Lower lobe of right lung (tissue), 2 donors: ENCODE measurements around the gene MAGI1. TPM values are rescaled to one million over a fixed set of nuclear protein-coding genes. Genes with fewer than 3 reads are reported as not detected.

ENCODE experiments used
- ATAC-seq, 2 donors: fragments of 200-7000 bp; cut with Tn5 transposase; one replicate each; pipeline ENCODE4 v1.9.1; 2020 to 2022; ENCODE audit warnings: mild to moderate bottlenecking in 2 of 2, moderate library complexity in 2 of 2
- DNase-seq: peaks from one replicate; pipeline ENCODE4 v3.0.0-alpha.2; 2020
- H3K27ac ChIP-seq: fragments of 200-600 bp; one replicate; pipeline ENCODE4 v1.8.0; 2022
- H3K27me3 ChIP-seq: fragments of 200-600 bp; one replicate; pipeline ENCODE4 v1.8.0; 2022; ENCODE audit warnings: low read depth
- H3K36me3 ChIP-seq: fragments of 200-600 bp; one replicate; pipeline ENCODE4 v1.8.0; 2022; ENCODE audit warnings: mild to moderate bottlenecking
- H3K4me1 ChIP-seq: fragments of 200-600 bp; one replicate; pipeline ENCODE4 v1.8.0; 2022
- H3K4me3 ChIP-seq: fragments of 200-600 bp; one replicate; pipeline ENCODE4 v1.8.0; 2022; ENCODE audit warnings: mild to moderate bottlenecking
- H3K9me3 ChIP-seq: fragments of 200-600 bp; one replicate; pipeline ENCODE4 v1.8.0; 2022
- CTCF ChIP-seq: fragments of 200-600 bp; IDR thresholded peaks from one replicate; pipeline ENCODE4 v1.8.0; 2022; ENCODE audit warnings: antibody characterized with exemption, mild to moderate bottlenecking
- intact Hi-C: fragments of 100-400 bp; cut with DNase I; formaldehyde crosslinking; loops from one replicate; pipeline ENCODE4 v1.11.0; 2022
- total RNA-seq: library from RNA; stranded (reverse); fragmentation: NEBNext Ultra II Directional; extraction: Animal tissue kit (Norgen Biotek cat#: 25700); gene quantifications from one replicate; pipeline ENCODE4 v1.2.1, GENCODE V29; 2021
- donor health status: DM: no; HTN: yes; CAD: no; lungs with severe emphysema.

MAGI1 gene
- total RNA-seq, 1 donor from 2014 or later = 35.5 TPM

DNA sequence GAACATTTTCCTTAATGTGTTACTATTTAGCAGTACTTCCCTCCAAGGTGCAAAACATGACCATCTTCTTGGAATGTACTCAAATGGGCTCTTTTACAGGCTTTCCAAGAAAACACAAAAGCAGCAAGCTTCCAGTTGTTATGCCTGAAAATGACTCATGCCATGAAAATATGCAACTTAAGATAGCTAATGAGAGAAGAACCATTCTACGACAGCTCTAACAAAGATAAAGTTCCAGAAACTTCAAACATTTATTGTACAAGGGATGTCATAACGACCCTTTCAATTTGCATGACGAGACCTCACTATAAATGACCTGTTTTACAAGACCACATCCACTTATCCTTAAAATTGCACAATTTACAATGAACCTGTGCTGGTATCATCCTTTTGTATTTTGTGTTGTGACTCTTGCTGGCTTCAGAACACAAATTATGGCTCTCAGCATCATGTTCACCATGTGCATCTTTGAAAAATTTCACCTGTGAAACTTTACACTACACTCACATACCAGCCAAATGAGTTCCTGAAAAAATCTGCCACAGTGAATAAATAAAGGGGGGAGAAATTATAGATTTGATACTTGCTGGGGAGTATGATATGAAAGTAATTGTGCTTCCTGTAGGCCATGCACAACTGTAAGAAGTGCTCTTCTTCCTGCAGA is 433.7 kb downstream of the MAGI1 start:
- no peak for TF ChIP-seq CTCF
- Histone ChIP-seq H3K4me3 (no peak overlapping the region), H3K4me1 (no peaks in the 10 kb centered on the region), H3K27me3 (no peaks in the 10 kb centered on the region), H3K36me3 (no peaks in the 10 kb centered on the region), H3K9me3 (no peaks in the 10 kb centered on the region), H3K27ac (no peak overlapping the region)
- intact Hi-C loops = no loop called here
- ATAC-seq = no peak
- no peak for DNase-seq

GRCh38 chr3:65603631-65604030 is 435.1 kb downstream of the MAGI1 start:
- ATAC-seq = no peak
- no peak for TF ChIP-seq CTCF
- H3K9me3 ChIP-seq = no peaks in the 10 kb centered on the region

DNA sequence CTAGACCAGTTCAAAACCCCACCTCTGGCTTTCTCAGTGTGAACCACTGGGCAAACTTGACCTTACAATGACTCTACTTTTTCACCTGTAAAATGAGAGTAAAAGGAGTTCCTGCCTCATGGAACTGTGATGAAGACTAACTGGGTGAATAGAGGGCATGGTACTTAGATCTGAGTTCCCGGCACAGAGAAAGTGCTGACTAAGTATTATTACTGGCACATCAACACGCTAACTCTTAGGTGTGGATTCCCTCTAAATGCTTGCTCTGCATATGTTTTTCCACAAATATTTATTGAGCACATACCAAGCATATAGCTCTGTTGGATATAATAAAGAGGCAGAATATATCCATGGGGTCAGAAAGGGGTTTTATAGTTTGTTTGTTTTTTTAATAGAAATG is 437.8 kb downstream of the MAGI1 start:
- no peak overlapping the region for H3K4me3 ChIP-seq
- no peaks in the 10 kb centered on the region for H3K9me3 ChIP-seq
- H3K27ac ChIP-seq = no peak overlapping the region
- ATAC-seq (no peak), DNase-seq (no peak)
- no peaks in the 10 kb centered on the region for H3K36me3 ChIP-seq
- peaks cover 19% of the 10 kb centered on the region for H3K4me1 ChIP-seq
- H3K27me3 ChIP-seq = no peaks in the 10 kb centered on the region
- TF ChIP-seq CTCF = no peak
- intact Hi-C loops = no loop called here

More at GRCh38 chr3:65603631-65604030, 435.1 kb downstream of the MAGI1 start:
- Histone ChIP-seq H3K27ac (no peak overlapping the region), H3K4me1 (no peaks in the 10 kb centered on the region), H3K36me3 (no peaks in the 10 kb centered on the region), H3K27me3 (no peaks in the 10 kb centered on the region), H3K4me3 (no peak overlapping the region)
- DNase-seq = no peak
- intact Hi-C loops = no loop called here

GRCh38 chr3:65597952-65598413 is 440.7 kb downstream of the MAGI1 start:
- ATAC-seq (no peak), DNase-seq (no peak)
- Histone ChIP-seq H3K36me3 (no peaks in the 10 kb centered on the region), H3K9me3 (no peaks in the 10 kb centered on the region), H3K4me1 (peaks cover 19% of the 10 kb centered on the region), H3K27me3 (no peaks in the 10 kb centered on the region), H3K27ac (no peak overlapping the region), H3K4me3 (no peak overlapping the region)
- TF ChIP-seq CTCF = no peak
- intact Hi-C loops = no loop called here

DNA sequence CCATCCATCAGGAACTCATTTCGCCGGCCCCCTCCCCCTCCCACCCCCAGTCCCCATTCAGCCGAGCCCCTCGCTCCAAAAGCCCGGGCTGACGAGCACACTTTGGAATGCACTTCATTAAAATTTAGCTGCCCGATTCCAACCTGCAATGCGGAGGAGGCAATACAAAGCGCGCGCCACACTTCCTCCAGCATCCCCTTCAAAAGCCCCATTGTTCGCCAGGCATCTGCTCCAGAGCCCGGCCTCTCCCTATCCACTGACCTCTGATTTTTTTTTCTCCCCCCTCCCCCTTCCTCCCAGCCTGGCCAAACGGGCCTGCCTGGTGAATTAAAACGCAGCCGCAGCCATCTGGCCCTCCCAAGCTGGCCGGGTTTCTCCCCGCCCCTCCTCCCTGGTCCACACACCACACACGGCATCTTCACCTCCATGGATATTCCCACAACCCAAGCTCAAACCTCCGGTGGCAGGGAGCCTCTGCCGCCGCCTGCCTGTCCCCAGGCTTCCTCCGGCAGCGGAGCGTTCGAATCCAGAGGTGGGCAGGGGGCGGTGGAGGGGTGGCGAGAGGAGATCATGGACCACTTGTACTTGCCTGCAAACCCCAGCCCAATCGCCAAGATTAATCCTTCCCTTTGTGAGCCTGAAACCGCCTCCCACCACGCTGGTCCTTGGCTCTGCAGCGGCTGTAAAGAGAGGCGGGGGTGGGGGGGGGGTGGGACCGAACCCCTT is 441.3 kb downstream of the MAGI1 start:
- Histone ChIP-seq H3K27ac (no peak overlapping the region), H3K9me3 (no peaks in the 10 kb centered on the region), H3K36me3 (no peaks in the 10 kb centered on the region), H3K27me3 (no peaks in the 10 kb centered on the region), H3K4me1 (peaks cover 19% of the 10 kb centered on the region), H3K4me3 (peak overlapping the region; percentile 15)
- DNase-seq = no peak
- no peak for TF ChIP-seq CTCF
- peak; percentile 19 to 23 for ATAC-seq
- intact Hi-C loops = no loop called here
